ENCODE measurements around the gene GSDME.

The GSDME gene

DNA sequence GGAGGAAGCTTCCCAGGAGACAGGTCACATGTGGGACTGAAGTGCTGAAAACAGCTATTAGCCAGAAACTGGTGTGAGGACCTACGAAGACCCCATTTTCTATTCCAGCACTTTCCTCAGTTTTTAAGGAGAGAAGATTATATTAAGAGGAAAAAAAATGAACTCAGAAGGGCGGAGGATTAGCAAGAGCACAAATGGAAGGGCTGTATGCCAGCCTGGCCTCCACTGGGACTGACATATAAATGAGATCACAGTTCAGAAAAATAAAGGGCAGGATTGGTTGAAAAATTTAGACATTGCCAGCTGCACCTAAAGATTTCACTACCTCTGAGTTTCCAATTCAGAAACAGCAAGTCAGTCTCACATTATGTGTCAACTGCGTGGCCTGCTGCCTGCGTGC, 53.0 kb downstream of the GSDME start:
- DNase-seq (ENCODE audit: low spot score): no peak

DNA sequence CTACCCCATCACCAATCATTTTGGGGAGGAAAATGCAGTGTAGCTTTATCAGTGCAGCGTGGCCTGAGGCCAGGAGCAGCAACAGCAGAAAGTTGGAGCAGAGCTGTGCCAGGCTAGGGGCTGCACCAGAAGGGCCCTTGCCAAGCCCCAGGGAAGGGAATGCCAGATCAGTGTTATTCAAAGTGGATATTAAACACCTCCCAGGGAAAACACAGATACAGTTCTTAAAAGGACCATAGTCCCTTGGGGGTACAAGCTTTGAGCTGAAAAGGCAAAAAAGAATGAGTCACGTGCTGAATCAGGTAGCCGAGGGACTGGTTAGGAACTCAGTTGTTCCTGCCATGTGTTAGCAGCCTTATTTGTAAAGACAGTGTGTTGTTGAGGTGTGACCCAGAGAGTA, 54.0 kb downstream of the GSDME start:
- DNase-seq (ENCODE audit: low spot score): no peak

DNA sequence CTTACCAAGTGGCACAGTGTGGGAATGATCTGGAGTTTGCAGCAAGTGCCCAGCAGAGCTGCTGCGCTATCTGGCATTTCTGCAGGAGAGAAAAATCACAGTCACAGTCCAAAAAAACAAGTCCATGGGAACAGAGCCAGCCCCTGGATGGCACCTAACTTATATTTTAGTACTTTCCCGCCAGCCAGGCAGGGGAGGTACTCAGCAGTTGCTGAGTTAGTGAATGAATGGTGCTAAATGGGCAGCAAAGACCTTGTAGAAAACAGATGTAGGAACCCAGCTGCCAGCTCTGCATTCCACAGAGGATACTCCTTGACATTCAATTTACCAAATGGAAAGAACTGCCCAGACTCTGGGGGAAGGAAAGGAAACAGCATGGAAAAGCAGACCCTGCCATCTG, 54.5 kb downstream of the GSDME start:
- no peak for DNase-seq (ENCODE audit: low spot score)

DNA sequence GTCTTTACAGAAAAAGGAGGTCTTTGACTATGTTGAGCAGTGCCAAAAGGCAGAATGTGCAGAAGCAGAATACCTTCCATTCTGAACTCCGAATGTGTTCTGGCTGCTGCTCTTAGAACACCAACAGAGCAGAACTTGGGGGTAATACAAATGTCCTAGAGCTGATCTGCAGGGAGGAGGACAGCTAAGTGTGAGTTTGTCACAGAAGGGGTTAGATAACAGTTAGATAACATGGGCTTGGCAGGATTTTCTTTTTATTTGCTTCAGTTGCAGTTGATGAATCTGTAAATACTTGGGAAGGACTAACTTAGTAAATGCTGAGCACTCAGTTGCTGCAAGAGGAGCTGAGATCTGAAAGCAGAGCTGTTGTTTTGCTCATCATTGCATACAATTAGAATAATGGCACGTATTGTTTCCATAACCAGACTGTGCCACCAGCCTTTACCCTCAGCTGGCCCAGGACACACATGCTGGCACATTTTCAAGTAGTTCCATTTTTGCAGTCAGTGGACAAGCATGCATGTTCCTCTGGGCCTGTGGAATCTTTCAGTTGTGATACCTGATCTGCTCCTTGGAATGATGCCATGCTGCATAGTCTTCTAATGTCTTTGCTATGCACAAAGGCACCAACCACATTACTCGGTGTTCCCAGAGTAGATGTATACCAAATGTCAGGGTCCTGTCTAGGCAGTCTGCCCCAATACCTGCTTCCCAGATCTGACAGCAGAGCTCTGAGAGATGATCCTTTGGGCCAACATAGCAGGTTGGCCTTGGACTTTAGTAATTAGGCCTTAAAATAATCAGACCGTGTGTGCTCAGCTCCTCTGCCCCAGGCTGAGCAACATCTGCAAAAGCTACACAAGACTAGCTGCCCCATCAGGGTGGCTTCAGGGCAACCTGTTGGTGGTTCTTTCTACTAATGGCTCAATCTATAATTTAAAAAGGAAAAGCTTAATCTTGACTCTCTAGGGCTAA, 55.7 kb downstream of the GSDME start:
- no peak for DNase-seq (ENCODE audit: low spot score)

DNA sequence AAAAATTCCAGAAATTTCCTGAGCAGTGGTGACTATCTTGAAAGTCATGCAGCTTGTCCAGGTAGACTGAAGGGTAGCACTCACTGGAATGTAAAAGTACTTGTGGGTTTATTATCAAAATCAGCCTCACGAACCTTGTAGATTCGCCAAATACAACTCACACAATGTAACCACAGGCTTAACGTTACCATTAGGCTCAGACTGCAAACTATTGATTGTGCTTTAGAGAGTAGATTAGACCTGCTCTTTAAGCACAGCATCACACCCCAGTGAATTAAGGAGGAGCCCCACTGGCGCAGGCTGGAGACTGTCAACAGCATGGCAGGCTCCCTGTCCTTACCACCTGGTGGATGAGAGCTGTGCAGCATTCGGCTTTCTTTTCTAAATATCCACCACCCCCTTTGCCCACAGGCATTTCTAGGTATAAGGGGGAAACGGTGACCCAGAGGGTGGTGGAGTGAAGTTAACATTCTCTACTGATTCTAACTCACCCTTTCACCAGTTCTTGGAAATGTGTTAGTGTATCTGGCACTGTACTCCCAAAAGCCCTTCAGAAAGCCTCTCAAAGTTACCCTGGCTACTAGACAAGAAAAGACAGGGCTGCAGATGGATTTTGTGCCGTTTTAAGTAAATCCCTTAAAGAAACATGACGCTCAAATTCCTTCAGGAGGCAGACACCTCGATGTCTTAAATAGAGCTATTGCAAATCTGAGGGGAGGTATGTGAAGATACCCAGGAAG, 56.6 kb downstream of the GSDME start:
- no peak for DNase-seq (ENCODE audit: low spot score)

DNA sequence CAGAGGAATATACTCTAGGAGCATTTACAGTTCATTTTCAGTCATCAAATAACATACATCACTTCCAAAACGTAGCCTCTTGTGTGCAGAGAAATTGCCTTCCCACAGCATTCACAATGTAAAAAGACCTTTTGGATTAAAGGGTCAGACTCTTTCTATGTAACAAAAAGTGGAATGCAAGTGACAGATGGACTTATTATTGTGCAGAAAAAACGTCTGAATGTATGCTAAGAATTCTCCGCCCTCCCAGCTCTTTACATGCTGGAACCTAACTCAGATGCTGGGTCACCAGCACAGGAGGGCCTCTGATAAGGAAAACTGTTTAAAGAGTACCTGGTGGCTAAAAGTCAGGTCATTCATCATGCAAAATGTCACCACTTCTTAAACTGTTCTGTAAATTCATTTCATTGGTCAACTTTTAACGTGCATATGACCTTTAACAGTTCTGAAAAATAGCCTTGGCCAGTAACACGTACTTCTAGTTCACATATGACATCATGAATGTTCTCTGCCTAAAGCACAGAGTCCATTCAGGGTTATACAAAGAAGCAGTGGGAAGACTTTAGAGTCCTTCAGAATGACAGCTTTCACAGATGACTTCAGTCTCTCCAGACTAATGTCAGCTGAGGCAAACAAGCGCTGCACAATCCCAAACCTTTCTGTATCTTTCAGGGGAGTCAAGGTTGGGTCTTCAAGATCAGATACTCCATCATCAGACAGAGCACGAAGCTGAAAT, 58.6 kb downstream of the GSDME start:
- no peak for DNase-seq (ENCODE audit: low spot score)

DNA sequence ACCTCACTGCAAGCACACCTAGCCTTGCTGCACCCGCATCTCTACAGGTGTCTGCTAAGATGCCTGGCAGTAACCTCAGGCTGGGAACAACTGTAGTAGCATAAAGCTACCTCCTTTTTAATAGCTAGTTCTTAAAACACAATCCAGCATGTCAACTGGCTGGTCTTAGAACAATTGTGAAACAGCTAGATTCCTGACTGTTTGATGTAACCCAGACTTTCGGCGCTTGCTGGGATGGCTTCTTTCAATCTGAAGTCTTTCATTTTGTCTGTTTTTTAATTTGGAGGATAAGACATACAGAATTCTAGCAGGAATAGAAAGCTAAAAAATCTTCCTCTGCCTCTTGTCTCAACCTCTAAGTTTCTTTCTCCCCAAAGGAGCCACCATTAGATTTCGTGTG, 59.8 kb downstream of the GSDME start:
- no peak for DNase-seq (ENCODE audit: low spot score)

DNA sequence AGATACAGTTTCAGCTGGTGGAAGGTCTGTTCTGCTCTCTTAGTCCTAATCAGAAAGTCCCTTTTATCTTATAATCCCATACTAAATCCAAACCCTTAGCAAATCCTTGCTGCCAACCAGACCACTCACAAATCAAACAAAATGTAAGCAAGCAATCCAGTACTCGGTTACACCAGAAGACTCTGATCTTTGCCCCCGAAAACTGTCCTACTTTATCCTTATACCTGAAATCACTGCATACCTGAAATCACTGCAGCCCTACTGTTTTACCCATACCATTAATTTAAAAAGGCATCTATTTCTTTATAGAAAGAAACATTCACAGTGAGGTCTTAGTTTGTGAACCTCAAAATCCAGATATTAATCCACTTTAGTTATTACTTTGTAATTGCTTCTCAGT, 64.7 kb downstream of the GSDME start:
- DNase-seq (ENCODE audit: low spot score): no peak

DNA sequence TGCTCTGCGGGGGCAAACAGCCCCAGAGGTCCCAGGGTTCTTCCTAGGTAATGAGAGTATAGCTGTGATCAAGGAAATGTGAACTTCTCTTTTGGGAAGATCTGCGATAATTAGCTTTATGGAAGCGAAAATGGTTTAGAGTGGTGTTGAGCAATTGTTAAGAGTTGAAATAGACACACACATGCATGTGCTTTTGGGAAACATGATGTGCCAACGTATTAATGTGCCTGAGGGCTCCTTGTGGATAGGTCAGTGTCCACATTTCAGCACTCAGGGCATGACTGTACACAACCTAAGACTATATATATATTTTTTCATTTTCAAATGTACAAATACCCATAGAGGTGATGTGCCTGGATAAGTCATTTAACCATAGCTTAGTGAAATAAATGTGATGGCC, 67.0 kb downstream of the GSDME start:
- no peak for DNase-seq (ENCODE audit: low spot score)

DNA sequence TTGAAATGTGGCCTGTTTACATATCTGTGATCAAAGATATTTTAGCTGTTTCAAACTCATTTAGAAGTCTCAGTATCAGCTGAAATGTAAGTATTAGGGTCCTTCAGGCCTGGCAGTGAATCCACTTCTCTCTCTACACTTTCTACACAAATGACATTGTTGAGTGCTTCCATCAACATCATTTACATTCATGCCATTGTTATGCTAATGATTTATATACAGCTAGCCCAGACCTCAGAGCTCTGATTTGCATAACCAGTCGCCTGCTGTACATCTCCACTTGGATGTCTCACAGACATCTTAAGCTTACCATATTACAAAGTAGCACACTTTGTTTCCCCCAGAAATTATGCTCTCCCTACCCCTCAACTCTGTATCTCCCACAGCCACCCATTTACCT, 71.6 kb downstream of the GSDME start:
- no peak for DNase-seq (ENCODE audit: low spot score)

DNA sequence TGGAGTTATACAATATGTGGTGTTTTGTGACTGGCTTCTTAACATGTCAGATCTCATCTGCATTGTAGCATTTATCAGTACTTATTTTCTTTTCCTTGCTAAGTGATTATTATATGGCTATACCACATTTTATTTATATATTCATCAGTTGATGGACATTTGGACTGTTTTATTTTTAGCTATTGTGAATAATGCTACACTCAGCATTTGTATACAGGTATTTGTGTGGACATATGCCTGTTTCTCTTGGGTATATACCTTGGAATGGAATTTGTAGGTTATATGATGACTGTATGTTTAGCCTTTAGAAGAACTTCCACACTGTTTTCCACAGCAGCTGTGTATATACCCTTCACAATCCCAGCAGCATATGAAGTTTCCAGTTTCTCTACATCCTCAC, 86.5 kb downstream of the GSDME start:
- DNase-seq (ENCODE audit: low spot score): no peak

DNA sequence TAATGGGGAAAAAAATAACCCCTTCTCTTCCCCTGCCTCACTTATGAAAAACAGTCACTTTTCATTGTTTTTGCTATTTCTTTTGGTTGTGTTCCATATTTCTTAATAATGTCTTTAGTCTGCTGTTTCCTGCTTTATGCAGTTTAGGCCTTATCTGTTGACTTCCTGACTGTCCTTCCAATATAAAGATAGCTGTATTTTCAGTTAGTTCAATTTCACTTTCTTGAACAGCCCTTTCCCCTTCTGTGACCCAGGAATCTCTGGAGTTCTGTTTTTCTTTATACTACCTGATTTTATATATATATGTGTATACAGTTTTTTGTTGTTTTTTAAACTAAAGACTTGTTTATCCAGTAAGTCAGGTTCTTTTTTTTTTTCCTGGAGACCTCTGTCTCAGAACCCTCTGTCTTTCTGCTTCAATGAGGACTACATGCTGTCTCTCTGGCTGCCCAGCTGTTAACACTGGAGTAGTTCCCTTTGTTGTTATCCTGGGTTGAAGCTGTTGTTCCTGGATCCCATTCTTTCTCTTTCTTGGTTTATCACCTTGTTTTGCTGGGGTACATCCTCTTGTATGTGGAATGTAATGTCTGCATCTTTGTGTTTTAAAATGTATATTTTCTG, 87.2 kb downstream of the GSDME start:
- no peak for DNase-seq (ENCODE audit: low spot score)

DNA sequence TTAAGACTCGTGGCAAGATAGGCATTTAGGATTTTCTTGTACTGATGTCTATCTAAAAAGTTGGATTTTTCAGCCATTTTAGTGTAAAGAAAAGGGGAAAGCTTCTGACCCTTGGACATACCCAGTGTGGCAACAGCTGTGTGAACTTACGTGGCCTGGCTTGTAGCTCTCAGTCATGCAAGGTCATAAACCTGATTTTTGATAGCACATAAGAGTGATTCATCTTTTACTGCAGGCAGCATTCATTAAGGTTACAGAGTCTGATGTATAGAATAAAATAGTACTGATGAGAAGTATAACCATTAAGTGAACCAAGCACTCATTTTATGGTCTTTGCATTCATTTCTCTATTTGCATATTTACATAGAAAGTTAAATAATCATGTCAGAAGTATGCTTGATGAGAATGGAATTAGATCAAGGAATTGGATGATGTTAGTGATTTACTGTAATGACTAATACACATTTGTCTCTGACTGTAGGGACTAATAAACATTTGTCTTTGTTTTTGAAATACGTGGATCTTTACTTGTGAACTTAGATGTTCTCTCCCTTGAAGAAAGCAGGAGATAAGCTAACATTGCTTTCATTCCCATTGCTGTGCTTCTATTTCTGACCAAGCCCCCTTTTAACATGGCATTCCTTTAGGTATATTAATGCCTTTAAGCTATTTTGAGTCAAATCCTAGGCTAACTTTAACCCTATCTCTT, 88.2 kb downstream of the GSDME start:
- DNase-seq (ENCODE audit: low spot score): no peak

DNA sequence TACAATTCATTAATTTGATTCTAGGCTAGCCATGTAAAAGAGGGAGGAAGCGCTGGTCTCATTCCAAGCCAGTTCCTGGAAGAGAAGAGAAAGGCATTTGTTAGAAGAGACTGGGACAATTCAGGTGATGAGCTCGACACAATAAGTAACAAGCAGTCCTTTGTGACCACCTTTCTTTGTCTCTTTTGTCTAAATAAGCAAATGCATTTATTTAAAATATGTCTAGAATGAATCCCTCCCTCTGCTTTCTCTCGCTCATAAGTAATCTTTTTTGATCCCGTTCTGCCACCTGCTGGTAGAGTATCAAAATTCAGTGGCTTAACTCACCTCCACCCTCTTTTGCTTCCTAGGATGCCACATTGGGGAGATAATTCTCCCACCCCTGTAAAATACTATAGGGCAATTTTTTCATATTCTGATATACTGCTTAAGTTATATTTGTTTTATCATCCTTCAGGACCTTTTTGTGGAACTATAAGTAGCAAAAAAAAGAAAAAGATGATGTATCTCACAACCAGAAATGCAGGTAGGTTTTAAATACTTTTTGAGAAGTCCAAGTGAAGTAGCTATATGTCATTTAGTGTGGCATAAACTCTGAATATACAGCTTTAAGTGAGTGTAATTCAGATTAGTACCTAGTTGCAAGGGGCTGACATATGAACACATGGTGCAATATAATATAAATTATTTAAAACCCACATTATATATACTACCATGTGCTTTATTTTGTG, 91.5 kb downstream of the GSDME start:
- peak; percentile 23 for DNase-seq (ENCODE audit: low spot score)

DNA sequence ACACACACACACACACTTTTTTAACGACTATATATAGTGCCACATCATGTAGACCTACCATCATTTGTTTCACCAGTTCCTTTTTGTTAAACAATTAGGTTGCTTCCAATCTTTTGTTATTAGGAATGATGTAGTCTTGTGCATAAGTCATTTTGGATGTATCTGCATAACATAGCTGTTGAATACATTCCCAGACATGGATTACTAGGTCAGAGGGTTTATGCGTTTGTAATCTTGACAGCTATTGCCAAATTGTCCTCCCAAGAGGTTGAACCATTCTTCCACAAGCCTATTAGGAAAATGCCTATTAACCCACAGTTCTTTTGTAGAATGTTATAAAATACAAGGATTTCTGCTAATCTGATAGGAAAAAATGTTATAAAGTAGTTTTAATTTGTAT, 96.7 kb downstream of the GSDME start:
- DNase-seq (ENCODE audit: low spot score): no peak

DNA sequence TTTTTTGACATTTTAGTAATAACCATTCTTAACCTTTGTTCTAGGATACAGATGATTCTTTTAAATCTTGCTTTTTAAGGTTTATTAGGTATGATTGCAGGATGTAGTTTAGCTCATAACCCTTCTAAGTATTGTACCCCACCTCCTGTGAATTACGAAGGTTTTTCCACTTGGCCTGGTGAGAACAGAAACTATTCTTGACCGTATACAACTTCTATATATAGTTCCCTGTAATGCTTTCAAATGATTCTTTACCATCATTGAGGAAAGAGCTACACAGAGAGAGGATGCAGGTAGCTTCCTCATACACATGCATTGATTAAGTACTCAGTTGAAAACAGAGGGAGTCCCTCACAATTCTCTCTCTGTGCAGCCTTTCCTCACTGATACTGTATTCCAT, 97.8 kb downstream of the GSDME start:
- no peak for DNase-seq (ENCODE audit: low spot score)

DNA sequence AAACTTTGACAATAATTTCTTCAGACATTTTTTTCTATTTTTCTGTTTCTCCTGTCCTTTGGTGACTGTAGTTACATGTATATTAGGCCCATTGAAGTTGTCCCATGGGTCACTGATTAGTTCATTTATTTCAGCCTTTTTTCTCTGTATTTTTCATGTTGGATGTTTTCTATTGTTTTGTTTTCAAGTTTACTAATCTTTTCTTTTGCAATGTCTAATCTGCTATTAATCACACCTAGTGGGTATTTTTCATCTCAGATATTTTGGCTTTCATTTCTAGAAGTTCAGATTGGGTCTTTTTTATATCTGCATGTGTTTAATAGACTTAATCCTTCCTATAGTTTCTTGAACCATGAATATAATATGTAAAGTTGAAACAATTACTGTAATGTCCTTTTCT, 99.3 kb downstream of the GSDME start:
- DNase-seq (ENCODE audit: low spot score): no peak

DNA sequence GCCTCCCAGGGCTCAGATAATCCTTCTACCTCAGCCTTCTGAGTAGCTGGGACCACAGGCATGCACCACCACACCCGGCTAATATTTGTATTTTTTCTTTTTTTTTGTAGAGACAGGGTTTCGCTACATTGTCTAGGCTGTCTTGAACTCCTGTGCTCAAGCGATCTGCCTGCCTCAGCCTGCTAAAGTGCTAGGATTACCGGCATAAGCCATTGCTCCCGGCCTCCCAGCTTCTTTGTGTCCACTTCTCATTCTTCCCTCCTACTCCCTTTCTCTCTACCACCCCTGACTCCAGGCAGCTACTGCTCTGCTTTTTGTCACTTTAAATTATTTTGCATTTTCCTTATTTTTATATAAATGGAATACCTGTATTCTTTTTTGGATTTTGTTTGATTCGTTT, 100.7 kb downstream of the GSDME start:
- no peak for DNase-seq (ENCODE audit: low spot score)

DNA sequence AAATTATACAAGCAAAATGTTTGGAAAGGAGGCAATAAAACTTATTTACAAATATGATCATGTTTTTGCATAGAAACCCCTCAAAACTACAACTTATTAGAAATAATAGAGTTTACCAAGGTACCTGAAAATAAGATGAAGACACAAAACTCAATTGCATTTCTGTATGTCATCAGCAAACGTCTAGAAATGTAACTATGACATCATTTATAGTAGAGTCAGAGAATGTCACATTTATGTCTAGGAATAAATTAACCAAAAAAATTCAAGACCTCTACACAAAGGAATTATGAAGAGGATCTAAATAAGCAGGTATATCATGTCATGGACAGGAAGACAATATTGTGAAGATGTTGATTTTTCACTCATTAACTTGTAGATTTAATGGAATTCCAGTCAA, 103.0 kb downstream of the GSDME start:
- no peak for DNase-seq (ENCODE audit: low spot score)

DNA sequence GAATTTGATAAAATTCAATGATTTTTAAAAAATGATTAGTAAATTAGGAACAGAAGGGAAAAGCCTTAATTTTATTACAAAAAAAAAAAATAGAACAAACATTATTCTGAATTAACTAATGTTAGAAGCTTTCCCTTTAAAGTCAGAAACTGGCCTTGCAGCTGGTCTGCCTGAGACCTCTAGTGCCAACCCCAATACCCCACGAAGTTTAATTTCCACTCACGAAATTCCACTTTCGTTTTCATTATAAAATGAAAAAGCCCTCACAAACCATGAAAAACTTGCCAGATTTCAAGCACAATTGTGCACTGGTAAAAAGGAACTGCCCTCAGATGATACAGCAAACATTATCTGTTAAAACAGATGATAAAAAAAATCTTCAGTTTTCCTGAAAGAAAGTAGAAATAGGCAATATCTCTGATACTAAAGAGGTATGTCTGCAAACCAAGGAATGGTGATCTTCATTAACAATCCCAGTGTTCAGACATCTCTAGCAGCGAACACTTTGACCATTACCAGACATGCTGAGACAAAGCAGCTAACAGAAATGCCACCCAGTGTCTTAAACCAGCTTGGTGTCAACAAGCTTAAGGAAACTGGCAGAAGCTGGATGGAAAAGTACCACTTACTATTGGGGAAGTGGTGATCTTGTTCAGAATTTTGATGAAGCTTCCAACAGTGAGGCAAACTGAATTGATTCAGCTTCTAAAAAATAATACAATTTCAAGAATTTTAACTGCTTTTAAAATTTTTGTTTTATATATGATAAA, 103.8 kb downstream of the GSDME start:
- DNase-seq (ENCODE audit: low spot score): no peak

Measured in CD4-positive, alpha-beta T cell treated with Interleukin-6 at 100 ng/mL for 8 hours (primary cell).